ENCODE measurements around the gene SVIL. TPM values are rescaled to one million over a fixed set of nuclear protein-coding genes. Genes with fewer than 3 reads are reported as not detected.

The SVIL gene
- total and polyA plus RNA-seq, 4 donors: 3.1 to 26.0 (median 9.4) TPM

- H3K9ac ChIP-seq (ENCODE audit: low read depth in 1 of 2, low read length in 2 of 2): no peak overlapping the region
- peak; percentile 12 for TF ChIP-seq MAX (IDR thresholded peaks at IDR 0.05)
- TF ChIP-seq YY1 (IDR thresholded peaks at IDR 0.05): no peak
- TF ChIP-seq HNF4A (conservative IDR thresholded peaks at IDR 0.05): peak in 1 of 2 donors; percentile 19
- TF ChIP-seq SP1 (IDR thresholded peaks at IDR 0.05): no peak
- no peak for TF ChIP-seq FOXA2 (IDR thresholded peaks at IDR 0.05)
- TF ChIP-seq RAD21 (IDR thresholded peaks at IDR 0.05): no peak
- no peak for TF ChIP-seq ZBTB33 (IDR thresholded peaks at IDR 0.05)
- peak; percentile 74 to 77 for TF ChIP-seq RXRA (IDR thresholded peaks at IDR 0.05)
- TF ChIP-seq TAF1 (conservative IDR thresholded peaks at IDR 0.05): no peak
- TF ChIP-seq JUND (IDR thresholded peaks at IDR 0.05): no peak
- TF ChIP-seq NR2F2 (IDR thresholded peaks at IDR 0.05): peak; percentile 16
- no peaks in the 10 kb centered on the region for H3K9me3 ChIP-seq (ENCODE audit: control insufficient read depth in 4 of 4, low read length in 3 of 4)
- WGBS: 62% methylated on average over 5 of the region's 5 CpGs
- H3K27ac ChIP-seq (ENCODE audit: low read depth in 1 of 2, low read length in 2 of 2): no peak overlapping the region
- peaks cover 3 to 33% (median 21%) of the 10 kb centered on the region in 4 donors for H3K36me3 ChIP-seq (ENCODE audit: control insufficient read depth in 4 of 4, insufficient read depth in 3 of 4, low read depth in 1 of 4, low read length in 3 of 4)
- peaks cover 4 to 13% (median 10%) of the 10 kb centered on the region in 4 donors for H3K4me1 ChIP-seq (ENCODE audit: control insufficient read depth in 4 of 4, insufficient read depth in 4 of 4, low read length in 3 of 4)
- H3K4me3 ChIP-seq (ENCODE audit: low read depth in 1 of 3, low read length in 3 of 3): no peak overlapping the region
- no peaks in the 10 kb centered on the region for H3K27me3 ChIP-seq (ENCODE audit: control insufficient read depth in 4 of 4, insufficient read depth in 4 of 4, low read length in 3 of 4)
- no peak for DNase-seq (ENCODE audit: low spot score)
These were observed 162.3 kb downstream of the SVIL start for GRCh38 chr10:29472301-29473086.

- no peak for DNase-seq (ENCODE audit: low spot score)
- Histone ChIP-seq H3K4me3 (ENCODE audit: low read depth in 1 of 3, low read length in 3 of 3) (no peak overlapping the region), H3K36me3 (ENCODE audit: control insufficient read depth in 4 of 4, insufficient read depth in 3 of 4, low read depth in 1 of 4, low read length in 3 of 4) (peaks cover 3 to 36% (median 24%) of the 10 kb centered on the region in 4 donors), H3K27ac (ENCODE audit: low read depth in 1 of 2, low read length in 2 of 2) (no peak overlapping the region), H3K9ac (ENCODE audit: low read depth in 1 of 2, low read length in 2 of 2) (no peak overlapping the region), H3K4me1 (ENCODE audit: control insufficient read depth in 4 of 4, insufficient read depth in 4 of 4, low read length in 3 of 4) (peaks cover 4 to 13% (median 10%) of the 10 kb centered on the region in 4 donors), H3K9me3 (ENCODE audit: control insufficient read depth in 4 of 4, low read length in 3 of 4) (no peaks in the 10 kb centered on the region), H3K27me3 (ENCODE audit: control insufficient read depth in 4 of 4, insufficient read depth in 4 of 4, low read length in 3 of 4) (no peaks in the 10 kb centered on the region)
- 58% methylated on average over 1 of the region's 1 CpG for WGBS
- TF ChIP-seq HNF4G (IDR thresholded peaks at IDR 0.05): no peak
These were observed 163.3 kb downstream of the SVIL start for GRCh38 chr10:29471544-29471859.

- TF ChIP-seq FOXA1 (IDR thresholded peaks at IDR 0.05) (no peak), MAX (IDR thresholded peaks at IDR 0.05) (no peak), HNF4A (conservative IDR thresholded peaks at IDR 0.05) (no peak), RAD21 (IDR thresholded peaks at IDR 0.05) (no peak)
- Histone ChIP-seq H3K4me1 (ENCODE audit: control insufficient read depth in 4 of 4, insufficient read depth in 4 of 4, low read length in 3 of 4) (peaks cover 4 to 13% (median 10%) of the 10 kb centered on the region in 4 donors), H3K9ac (ENCODE audit: low read depth in 1 of 2, low read length in 2 of 2) (no peak overlapping the region), H3K4me3 (ENCODE audit: low read depth in 1 of 3, low read length in 3 of 3) (no peak overlapping the region), H3K27me3 (ENCODE audit: control insufficient read depth in 4 of 4, insufficient read depth in 4 of 4, low read length in 3 of 4) (no peaks in the 10 kb centered on the region), H3K27ac (ENCODE audit: low read depth in 1 of 2, low read length in 2 of 2) (no peak overlapping the region), H3K9me3 (ENCODE audit: control insufficient read depth in 4 of 4, low read length in 3 of 4) (no peaks in the 10 kb centered on the region), H3K36me3 (ENCODE audit: control insufficient read depth in 4 of 4, insufficient read depth in 3 of 4, low read depth in 1 of 4, low read length in 3 of 4) (peaks cover 3 to 36% (median 24%) of the 10 kb centered on the region in 4 donors)
- WGBS: 78% methylated on average over 14 of the region's 14 CpGs
- no peak for DNase-seq (ENCODE audit: low spot score)
These were observed 163.8 kb downstream of the SVIL start for GRCh38 chr10:29470843-29471543.
